ENCODE results near the gene DNAJC16.
"Not testable (repeated sequence)": the region's sequence is repeated elsewhere in the genome, so short reads cannot be mapped to it uniquely, and the experiment has no call there.

The DNAJC16 gene

DNA sequence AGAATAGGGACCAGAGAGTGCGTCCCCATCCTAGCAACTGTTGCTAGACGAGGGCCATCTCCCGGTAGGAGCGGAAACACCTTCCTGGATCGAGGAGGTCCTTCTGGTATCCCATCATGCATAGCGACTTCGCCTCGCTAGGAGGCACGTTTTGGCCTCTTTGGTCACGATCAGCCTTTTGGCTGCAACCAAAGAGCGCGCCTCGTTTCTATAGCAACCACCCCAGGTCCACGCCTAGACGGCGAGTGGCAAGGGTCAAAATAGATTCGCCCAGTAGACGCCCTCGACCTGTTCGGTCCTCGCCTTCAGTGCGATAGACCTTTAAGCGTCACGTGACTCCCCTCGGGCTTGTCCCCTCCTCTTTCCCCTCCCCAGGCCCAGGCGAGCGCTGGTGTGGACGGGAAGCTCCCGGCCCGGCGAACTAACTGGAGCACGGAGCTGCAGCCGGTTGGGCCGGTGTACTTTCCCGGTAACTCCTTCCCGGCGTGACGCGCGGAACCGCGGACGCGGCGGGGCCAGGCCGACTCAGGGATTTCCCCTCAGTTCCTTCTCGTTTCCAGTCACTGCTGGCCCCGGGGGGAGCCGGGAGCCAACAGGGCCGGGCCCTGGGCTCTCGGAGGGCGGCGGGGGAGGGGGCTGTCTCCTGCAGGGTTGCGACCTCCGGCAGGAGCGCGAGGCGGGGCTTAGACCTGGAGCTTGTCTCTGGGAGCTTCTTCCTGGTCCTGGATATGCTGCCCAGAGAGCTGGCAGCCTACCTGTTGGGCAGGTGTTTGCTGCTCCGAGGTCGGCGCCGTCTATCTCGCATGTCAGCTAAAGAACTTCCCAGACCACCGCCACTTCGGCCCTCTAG is at the start of gene DNAJC16:
Gene DNAJC16, plus strand, starts transcription at position 359 of the 850 bp plus-strand sequence. CDS start 2,258 bp downstream, outside the sequence.
- DNase-seq = peak; percentile 100

DNA sequence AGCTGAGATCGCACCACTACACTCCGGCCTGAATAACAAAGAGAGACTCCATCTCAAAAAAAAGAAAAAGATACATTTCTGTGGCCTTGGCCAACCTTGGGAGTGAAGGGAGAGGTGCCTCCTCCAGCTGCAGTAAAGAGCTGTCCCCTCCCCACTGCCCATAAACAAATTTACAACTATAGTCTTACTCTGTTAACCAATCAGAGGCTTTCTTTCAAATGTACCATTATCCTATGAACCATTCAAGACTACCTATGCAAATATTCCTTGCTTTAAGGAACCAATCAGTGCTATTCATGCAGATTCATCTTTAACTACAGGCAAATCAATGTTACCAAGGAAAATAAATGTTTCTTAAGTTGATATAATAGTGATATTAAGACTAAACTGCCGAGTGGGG is 49.7 kb upstream of the DNAJC16 start:
- DNase-seq = no peak

DNA sequence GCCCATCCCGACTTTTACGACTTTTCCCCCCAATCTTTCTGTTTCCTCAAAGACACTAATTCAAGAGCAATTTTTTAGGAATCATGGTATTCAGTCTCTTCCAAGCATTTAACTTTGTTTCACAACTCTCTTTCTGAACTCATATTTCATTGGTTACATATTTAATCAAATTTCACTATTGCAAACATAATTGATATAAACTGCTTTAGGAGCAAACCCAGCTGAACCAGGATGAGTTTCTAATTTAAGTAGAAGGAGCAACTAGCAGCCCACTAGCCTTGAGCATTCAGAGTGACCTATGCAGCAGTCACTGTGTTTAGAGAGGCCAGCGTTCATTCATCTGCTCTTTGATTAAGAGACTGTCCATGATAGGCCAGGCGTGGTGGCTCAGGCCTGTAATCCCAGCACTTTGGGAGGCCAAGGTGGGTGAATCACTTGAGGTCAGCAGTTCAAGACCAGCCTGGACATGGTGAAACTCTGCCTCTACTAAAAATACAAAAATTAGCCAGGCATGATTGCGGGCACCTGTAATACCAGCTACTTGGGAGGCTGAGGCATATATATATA is 48.9 kb upstream of the DNAJC16 start:
- DNase-seq = no peak

DNA sequence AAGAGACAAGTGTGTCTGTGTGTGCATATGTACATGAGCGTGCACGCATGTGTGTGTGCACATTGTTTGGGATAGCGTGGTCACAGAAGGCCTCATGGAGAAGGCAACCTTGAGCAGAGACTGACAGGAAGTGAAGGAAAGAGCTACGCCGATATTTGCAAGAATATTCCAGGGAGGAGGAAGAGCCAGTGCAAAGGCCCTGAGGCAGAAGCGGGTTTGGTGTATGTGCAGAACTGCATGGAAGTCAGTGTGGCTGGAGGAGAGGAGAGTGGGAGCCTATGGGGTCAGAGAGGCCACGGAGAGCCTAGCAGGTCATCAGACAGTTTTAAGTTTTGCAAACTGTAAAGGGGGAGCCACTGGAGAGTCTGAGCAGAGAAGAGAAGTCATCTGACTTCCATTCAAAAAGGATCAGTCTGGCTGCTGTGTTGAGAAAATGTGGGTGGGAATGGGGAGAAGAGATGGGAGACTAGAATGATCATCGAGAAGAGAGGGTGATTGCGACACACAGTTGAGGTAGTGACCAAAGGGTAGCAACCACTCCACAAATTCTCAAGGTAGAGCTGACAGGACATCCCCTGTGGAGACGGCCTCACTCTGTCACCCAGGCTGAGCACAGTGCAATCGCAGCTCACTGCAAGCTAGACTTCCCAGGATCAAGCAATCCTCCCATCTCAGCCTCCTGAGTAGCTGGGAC is 46.8 kb upstream of the DNAJC16 start:
- DNase-seq = no peak

DNA sequence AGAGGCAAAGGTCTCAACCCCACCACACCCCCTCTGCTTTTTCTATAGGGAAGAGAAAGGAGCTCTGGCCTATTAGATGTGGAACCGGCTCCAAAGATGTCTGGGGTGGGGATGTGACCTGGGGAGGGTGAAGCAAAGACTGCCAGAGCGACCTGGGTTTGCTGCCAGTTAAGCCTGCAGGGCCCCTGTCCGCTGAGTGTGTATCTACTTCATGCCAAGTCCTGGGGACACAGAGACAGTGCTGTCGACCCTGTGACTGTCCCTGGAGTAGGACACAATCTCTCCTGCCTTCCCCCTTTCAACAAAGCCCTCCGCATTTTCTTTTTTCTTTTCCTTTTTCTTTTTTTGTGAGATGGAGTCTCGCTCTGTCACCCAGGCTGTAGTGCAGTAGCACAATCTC is 44.2 kb upstream of the DNAJC16 start:
- DNase-seq = not testable (repeated sequence)

DNA sequence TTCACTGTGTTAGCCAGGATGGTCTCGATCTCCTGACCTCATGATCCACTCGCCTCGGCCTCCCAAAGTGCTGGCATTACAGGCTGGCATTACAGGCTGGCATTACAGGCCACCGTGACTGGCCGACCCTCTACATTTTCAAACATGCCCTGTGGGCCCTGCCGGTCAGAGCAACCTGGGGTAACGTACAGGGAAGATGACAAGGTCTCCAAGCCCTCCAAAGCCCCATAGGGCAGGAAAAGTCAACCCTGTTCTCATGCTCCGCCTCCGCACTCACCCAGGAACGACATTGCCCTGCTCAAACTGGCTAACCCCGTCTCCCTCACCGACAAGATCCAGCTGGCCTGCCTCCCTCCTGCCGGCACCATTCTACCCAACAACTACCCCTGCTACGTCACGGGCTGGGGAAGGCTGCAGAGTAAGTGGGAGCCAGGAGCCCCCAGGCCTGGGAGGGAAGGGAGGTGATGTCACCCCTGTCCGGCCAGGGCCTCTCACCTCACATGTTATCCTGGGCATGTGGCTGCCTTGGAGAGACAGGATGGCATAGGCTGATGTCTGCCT is 43.6 kb upstream of the DNAJC16 start:
- not testable (repeated sequence) for DNase-seq

DNA sequence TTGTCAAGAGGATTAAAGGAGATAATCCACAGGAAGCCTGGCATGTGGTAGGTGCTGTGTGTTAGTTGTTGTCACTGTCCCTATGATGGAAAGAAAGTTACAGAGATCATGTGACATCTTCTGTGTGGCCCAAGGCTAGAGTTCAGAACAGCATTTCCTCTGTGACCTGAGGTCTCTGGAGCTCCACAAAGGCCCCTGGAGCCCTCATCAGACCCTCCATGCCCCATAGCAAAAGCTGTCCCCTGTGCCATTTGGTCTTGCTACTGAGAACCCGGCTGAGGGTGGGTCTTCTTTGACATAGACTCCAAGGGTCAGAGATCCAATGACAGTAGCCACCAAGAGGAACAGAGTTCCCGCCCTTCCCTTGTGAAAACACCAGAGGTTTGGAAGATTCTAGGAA is 42.7 kb upstream of the DNAJC16 start:
- DNase-seq = no peak

DNA sequence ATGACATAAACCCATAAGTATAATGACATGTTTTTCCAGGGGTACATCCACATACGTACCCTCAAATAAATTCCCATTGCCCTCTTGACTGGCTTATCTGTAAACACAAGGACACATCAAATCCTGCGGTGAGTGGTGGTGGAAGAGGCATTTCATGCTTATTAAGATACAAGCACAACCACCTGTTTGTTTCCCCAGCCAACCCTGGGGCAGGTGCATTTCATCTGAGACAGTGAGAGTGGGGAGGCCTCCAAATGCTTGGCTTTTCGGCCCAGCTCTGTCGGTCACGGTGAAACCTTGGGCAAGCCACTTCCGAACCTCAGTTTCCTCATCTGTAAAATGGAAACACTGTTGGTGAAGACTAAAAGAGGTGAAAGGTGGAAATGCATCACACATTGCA is 42.2 kb upstream of the DNAJC16 start:
- DNase-seq = peak; percentile 39

DNA sequence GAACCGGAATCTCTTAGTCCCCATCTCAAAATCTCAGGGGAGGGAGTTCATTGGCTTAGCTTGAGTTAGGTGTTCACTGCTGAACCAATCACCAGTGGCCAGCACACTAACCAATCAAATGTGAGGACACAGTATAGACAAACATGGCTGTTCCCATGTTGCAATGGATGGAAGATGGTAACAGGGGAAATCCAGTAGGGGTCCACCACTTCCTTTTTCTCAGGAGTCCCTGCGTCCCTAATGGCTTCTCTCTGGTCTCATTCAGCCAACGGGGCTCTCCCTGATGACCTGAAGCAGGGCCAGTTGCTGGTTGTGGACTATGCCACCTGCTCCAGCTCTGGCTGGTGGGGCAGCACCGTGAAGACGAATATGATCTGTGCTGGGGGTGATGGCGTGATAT is 41.0 kb upstream of the DNAJC16 start:
- no peak for DNase-seq

DNA sequence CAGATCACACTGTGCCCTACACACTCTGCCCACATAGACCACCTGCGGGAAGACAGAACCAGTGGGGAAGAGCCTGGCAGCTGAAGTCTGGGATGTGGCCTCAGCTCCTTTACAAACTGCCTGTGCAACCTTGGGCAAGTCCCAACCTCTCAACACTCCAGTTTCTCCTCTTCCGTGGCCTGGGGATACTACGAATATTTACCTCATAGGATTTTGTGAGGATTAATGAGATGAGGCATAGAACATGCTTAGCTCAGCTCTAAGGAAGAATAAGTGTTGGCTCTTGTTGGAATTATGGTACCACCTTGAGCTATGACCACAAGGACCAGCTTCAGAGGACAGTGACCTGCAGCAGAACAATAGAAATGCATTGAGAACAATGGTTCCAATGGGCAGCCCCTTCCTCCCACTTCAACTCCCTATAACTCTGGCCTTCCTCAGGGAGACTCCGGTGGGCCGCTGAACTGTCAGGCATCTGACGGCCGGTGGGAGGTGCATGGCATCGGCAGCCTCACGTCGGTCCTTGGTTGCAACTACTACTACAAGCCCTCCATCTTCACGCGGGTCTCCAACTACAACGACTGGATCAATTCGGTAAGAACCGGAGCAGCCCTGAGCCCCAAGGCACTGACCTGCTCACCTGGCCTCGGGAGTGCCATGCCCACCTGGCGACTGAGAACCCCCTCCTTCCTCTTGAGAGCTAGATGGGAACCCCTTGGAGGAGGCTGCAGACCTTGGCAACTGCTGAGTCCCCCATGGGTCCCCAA is 39.6 kb upstream of the DNAJC16 start:
- not testable (repeated sequence) for DNase-seq

DNA sequence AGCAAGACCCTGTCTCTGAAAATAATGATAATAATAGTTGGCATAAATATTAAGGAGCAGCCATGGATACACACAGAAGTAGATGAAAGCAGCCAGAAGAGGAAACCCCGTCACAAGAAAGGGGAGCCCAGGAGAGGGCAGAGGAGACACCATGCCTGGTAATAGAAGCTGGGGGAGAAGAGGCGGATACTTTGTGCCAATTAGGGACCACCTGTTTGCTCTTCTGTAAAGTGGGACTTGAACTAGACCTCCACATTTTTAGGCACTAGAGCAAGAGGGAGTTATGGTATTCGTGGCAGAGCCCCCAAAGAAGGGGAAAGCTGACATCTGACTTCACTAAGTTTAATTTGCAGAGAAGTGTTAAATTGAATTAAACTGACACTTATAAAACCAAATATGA is 38.3 kb upstream of the DNAJC16 start:
- no peak for DNase-seq

DNA sequence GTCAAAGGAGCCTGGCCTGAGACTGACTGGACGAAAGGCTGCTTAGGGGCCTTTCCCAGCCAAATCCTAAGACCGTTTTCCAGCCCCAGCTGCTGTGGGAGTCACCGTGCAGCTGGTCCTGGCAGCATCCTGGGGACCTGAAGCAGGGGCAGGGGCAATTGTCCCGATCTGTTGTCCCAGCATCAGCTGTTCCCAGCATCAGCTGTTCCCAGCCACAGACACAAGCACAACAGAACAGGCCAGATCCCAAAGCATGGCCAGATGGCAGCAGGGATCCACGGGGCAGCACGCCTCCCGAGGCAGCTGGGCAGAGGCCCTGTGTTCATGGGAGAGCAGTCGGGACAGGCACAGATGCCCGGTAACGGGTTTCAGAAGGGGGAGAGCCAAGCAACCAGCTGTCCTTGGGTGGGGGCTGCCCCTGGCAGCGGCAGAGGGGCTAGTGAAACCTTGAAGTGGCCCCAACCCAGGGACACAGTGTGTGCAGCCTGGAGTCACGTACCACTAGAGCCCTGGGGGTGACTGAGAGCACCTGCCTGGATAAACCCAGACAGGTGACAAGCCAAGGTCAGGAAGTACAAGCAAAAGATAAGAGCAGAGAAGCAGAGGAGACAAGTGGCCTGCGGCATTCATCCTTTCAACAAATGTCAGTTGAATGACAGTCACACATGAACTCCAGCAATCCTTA is 37.5 kb upstream of the DNAJC16 start:
- peak; percentile 91 for DNase-seq

DNA sequence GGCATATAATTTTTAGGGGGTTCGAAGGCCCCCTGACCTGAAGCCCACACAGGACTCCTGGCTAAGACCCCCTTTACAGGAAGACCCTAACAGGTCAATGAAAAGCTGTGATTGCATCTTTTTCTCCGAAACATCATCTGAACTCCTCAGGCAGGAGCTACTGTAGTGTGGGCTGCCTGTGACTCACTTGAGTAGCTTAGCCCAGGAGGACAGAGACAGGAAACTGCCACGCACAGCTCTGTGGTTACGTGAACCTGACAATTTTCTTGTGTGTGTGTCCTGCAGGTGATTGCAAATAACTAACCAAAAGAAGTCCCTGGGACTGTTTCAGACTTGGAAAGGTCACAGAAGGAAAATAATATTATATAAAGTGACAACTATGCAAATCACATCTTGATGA is 35.6 kb upstream of the DNAJC16 start:
- not testable (repeated sequence) for DNase-seq

DNA sequence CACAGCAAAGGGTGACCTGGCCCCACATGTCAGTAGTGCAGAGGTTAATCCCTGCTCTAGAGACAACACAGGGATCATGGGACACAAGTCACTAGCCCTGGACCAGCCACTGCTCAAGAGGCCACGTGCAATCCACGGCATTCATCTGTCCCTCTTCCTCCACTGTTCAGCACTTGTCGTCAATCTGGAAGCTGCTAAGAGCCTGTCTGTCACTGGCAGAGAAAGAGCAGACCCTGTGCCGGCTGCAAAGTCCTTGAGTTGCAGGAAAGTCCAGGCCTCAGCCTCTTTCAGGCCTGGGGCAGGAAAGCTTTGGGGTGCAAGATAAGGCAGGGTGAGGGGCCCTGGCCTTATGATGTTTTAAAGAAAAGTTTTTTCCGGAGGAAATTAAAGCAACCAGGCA is 34.1 kb upstream of the DNAJC16 start:
- DNase-seq = no peak

DNA sequence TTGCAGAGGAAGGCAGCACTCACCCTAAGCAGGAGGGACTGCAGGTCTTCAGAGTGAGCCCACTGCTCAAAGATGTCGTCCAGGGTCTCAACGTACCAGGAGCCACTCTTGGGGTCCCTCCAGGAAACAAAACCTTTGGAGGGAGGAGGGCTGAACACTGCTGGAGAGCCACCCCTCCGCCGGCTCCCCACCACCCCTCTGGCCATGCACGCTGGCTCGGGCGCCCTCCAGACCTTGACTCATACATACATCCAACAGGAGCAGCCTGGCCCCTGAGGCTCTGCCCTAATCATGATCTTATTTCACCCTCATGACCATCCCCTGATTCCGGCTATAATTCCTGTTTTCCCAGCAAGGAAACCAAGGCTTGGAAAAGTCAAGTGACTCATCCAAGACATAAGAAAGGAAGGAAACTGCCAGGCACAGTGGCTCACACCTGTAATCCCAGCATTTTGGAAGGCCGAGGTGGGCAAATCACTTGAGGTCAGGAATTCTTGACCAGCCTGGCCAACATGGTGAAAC is 32.7 kb upstream of the DNAJC16 start:
- DNase-seq = no peak

DNA sequence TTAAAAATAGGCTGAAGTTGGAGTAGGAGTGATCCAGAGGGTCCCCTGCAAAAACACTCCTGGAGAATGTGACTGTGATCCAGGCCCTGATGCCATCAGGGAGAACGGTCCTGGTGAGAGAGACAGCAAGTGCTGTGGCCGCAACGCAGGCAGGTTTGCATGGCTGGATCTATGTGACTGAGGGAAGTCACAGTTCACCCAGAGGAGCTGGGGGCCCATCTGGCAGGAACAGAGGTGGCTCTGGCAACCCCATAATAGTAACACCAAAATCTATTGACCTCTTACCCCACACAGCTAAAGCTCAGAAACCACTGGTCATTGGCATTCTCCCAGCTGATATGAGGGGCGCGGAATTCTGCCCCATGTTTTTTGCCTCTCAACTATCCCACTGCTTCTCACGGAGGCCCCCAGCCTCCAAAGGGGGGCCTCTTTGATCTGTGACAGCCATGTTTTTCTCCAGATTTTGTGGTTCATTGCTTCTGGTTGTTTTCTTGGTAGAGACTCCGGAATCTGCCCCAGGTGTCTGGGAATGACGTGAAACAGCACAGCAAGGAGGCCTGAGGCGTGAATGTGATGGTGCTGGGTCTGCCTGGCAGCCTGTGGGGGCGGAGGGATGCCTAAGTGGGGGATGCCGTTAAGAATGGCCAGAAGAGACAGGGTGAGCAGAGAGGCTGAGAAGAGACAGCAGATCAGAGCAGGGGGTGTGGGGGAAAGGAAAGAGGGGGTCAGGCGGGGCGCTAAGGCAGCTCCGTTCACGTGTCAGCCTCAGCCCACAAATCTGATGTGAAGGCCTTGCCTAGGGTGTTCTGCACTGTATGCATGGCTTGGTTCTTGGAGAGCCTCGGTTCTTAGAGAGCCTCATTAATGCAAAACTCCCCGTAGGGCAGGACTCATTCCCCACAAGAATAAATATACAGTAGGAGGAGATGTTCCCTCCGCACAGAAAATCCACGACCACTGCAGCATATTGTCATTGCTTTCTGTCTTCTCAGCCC is 26.2 kb upstream of the DNAJC16 start:
- DNase-seq = no peak

DNA sequence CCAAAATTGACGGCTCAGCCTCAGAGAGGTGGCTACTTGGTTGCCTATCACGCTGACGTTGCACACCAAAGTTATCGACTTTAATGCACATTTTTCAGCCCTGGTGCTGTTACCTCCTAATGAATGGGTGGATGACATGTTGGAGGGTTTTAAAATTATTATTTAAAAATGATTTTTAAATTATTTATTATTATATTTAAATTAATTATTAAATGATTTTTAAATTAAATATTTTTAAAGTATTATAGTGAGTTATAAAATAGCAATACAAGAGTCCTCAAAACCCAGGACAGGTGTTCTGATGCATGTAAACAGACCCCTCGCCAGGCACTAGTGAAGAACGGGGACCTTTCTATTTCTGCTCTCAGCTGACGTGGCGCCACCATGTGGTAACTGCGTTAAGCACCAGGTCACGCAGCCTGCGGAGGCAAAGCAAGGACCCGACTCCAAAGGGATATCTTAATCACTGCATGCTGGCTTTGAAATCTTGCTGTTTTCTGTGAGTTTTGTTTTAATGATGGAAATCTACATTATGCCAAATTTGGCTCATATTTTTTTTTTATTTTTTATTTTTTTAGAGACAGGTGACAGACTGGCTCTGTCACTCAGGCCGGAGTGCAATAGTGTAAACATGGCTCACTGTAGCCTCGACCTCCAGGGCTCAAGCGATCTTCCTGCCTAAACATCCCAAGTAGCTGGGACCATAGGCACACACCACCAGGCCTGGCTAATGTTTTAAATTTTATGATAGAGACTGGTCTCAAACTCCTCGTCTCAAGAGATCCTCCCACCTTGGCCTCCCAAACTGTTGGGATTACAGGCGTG is 25.2 kb upstream of the DNAJC16 start:
- peak; percentile 86 for DNase-seq

DNA sequence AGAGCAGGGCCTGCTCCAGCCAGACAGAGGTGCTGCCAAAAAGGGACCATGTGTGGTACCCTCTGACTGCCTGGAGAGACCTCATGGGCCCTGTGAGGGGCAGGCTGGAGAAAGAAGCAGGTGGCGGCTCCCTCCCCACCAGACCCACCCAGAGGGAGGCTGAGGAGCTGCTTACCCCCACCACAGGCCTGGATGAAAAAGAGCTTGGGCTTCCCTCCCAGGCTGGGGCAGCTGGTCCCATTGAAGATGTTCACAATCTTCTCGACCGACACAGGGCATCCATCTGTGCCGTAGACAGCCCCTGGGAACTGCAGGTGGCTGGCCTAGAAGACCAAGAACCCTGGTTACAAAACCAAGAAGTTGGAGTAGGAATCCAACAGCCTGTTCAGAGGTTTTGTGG is 22.2 kb upstream of the DNAJC16 start:
- DNase-seq = no peak

DNA sequence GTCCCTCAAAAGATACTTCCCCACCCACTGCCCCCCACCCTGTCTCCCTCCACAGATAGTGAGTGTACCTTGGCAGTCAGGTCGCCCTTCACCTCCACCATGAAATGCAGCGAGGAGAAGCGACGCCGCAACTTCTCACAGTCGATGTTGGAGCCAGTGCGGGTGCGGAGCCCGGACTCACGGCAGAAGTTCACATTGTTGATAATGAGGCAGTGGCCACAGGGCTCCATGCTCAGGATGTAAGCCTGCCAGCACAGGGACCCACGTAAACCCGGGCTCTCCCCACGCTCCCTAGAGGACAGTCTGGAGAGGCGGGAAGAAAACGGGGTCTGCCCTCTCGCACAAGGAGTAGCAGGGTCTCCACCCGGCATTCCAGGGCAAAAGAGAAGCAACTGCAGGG is 19.8 kb upstream of the DNAJC16 start:
- no peak for DNase-seq

DNA sequence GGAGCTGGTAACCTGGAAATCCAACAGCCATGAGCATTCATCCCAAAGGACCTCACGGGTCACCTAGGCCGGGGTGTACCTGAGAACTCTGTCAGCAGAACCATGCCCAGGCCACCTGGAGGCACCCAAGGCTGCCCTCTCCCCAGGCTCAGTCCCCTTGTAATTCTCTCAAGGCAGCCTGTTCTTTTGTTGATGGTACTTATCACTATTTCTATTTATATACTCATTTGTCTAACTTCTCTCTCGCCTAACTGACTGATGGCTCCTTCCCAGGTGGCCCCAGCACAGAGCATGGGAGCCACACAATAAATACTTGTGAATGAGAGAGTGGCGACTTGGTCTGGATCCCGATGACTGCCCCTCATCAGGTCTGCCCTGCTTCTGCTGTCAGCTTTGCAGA is 19.4 kb upstream of the DNAJC16 start:
- DNase-seq = no peak

Data from DMS53 (cell line).